CD8-positive, alpha-beta memory T cell (primary cell): ENCODE data around the gene GBP5. TPM values are rescaled to one million over a fixed set of nuclear protein-coding genes. Genes with fewer than 3 reads are reported as not detected.
A peak's percentile ranks its signal among the peaks of the same experiment; 100 is the strongest.

Experiments
- CTCF ChIA-PET: fragments of 350-600 bp; sonication (Branson Sonifier 250); formaldehyde crosslinking; loops from one replicate; lab custom pipeline; 2021; ENCODE audit warnings: antibody characterized with exemption; lab: Charles Lee
- POLR2A ChIA-PET: fragments of 350-600 bp; sonication (Branson Sonifier 250); formaldehyde crosslinking; loops from one replicate; lab custom pipeline; 2021; ENCODE audit warnings: antibody characterized with exemption; lab: Charles Lee
- DNase-seq, 5 donors: peaks; one replicate each; pipeline versions ENCODE4 v3.0.0 to v3.0.0-alpha.2; 2020 to 2022; ENCODE audit warnings: mixed read lengths in 1 of 5
- H3K27ac ChIP-seq: one replicate; pipeline ENCODE4 v1.7.0; 2013; ENCODE audit warnings: low read depth, mild to moderate bottlenecking, low read length, moderate library complexity
- H3K27me3 ChIP-seq: 2 replicates; pipeline ENCODE4 v1.7.0; 2013; ENCODE audit warnings: low read length, mild to moderate bottlenecking; ENCODE audit not compliant: insufficient read depth, poor library complexity, severe bottlenecking
- H3K36me3 ChIP-seq: 2 replicates; pipeline ENCODE4 v1.7.0; 2013; ENCODE audit warnings: mild to moderate bottlenecking, low read length, moderate library complexity; ENCODE audit not compliant: insufficient read depth
- H3K4me1 ChIP-seq: 2 replicates; pipeline ENCODE4 v1.7.0; 2013; ENCODE audit warnings: mild to moderate bottlenecking, low read length, moderate library complexity; ENCODE audit not compliant: insufficient read depth
- H3K4me3 ChIP-seq: 2 replicates; pipeline ENCODE4 v1.7.0; 2013; ENCODE audit warnings: mild to moderate bottlenecking, low read length
- H3K9me3 ChIP-seq: 2 replicates; pipeline ENCODE4 v1.7.0; 2013; ENCODE audit warnings: mild to moderate bottlenecking, low read length
- H3K27ac Mint-ChIP-seq, 8 donors: one replicate each; pipeline ENCODE4 v1.8.0; 2020 to 2021; ENCODE audit warnings: mixed read lengths in 8 of 8, mild to moderate bottlenecking in 6 of 8, inconsistent platforms in 3 of 8, moderate library complexity in 3 of 8
- H3K27me3 Mint-ChIP-seq, 2 donors: one replicate each; pipeline ENCODE4 v1.8.0; 2020 to 2021; ENCODE audit warnings: mixed read lengths in 2 of 2, mild to moderate bottlenecking in 1 of 2, moderate library complexity in 1 of 2
- H3K36me3 Mint-ChIP-seq, 3 donors: one replicate each; pipeline ENCODE4 v1.8.0; 2020 to 2021; ENCODE audit warnings: mixed read lengths in 3 of 3, inconsistent platforms in 1 of 3, mild to moderate bottlenecking in 1 of 3
- H3K4me1 Mint-ChIP-seq, 3 donors: one replicate each; pipeline ENCODE4 v1.8.0; 2020 to 2021; ENCODE audit warnings: mixed read lengths in 3 of 3, inconsistent platforms in 1 of 3, mild to moderate bottlenecking in 1 of 3
- H3K4me3 Mint-ChIP-seq, 7 donors: one replicate each; pipeline ENCODE4 v1.8.0; 2020 to 2021; ENCODE audit warnings: mixed read lengths in 7 of 7, mild to moderate bottlenecking in 6 of 7, moderate library complexity in 4 of 7, inconsistent platforms in 2 of 7
- H3K9me3 Mint-ChIP-seq, 5 donors: one replicate each; pipeline ENCODE4 v1.8.0; 2020 to 2022; ENCODE audit warnings: mixed read lengths in 5 of 5, mild to moderate bottlenecking in 3 of 5, moderate library complexity in 2 of 5, inconsistent platforms in 1 of 5
- polyA plus RNA-seq: library from polyadenylated mRNA; unstranded; fragments of 300-500 nt; fragmentation: Illumina TruSeq; gene quantifications from one replicate; pipeline ENCODE4 v1.2.3, GENCODE V29; 2021
- total RNA-seq, 2 experiments: library from RNA; stranded (reverse); gene quantifications; one replicate each; pipeline ENCODE4 v1.2.3, GENCODE V29; 2021

GBP5 gene
- total and polyA plus RNA-seq, 3 experiments from 2014 or later, result 67.2 to 180 (median 74.5) TPM

- POLR2A ChIA-PET, result no interaction called here
- peaks cover 83% of the 10 kb centered on the region for H3K4me1 ChIP-seq
- peak overlapping the region in 6 of 8 donors; percentile 37 to 98 (median 74) for H3K27ac Mint-ChIP-seq
- H3K27ac ChIP-seq, result no peak overlapping the region
- no peak overlapping the region for H3K4me3 ChIP-seq
- peak overlapping the region in 5 of 7 donors; percentile 7 to 67 (median 44) for H3K4me3 Mint-ChIP-seq
- peaks cover 82 to 96% (median 93%) of the 10 kb centered on the region in 3 donors for H3K4me1 Mint-ChIP-seq
- H3K36me3 Mint-ChIP-seq, result peaks cover 0 to 11% (median 3%) of the 10 kb centered on the region in 3 donors
- H3K27me3 ChIP-seq, result no peaks in the 10 kb centered on the region
- CTCF ChIA-PET, result no interaction called here
- DNase-seq, result no peak
- H3K36me3 ChIP-seq, result no peaks in the 10 kb centered on the region
- peaks cover 0 to 5% (median 0%) of the 10 kb centered on the region in 5 donors for H3K9me3 Mint-ChIP-seq
- H3K9me3 ChIP-seq, result no peaks in the 10 kb centered on the region
- no peaks in the 10 kb centered on the region for H3K27me3 Mint-ChIP-seq
Observed at GRCh38 chr1:89280766-89281165, 8.1 kb upstream of the GBP5 start.

GRCh38 chr1:89279011-89279466, 6.4 kb upstream of the GBP5 start:
- POLR2A ChIA-PET, result no interaction called here
- peaks cover 0 to 2% (median 2%) of the 10 kb centered on the region in 5 donors for H3K9me3 Mint-ChIP-seq
- peaks cover 0 to 9% (median 3%) of the 10 kb centered on the region in 3 donors for H3K36me3 Mint-ChIP-seq
- CTCF ChIA-PET, result interaction anchor here (1.4 to 2.7 kb wide), 3 partner anchors 32 to 193 kb away, joined by 4 to 10 read pairs (median 7); no protein-coding TSS in a partner anchor
- H3K4me3 ChIP-seq, result peak overlapping the region; percentile 37
- peaks cover 81% of the 10 kb centered on the region for H3K4me1 ChIP-seq
- H3K36me3 ChIP-seq, result no peaks in the 10 kb centered on the region
- H3K27me3 ChIP-seq, result no peaks in the 10 kb centered on the region
- H3K27me3 Mint-ChIP-seq, result no peaks in the 10 kb centered on the region
- peak in 3 of 5 donors; percentile 58 to 69 (median 69) for DNase-seq
- H3K4me3 Mint-ChIP-seq, result peak overlapping the region; percentile 9 to 80 (median 60)
- H3K27ac Mint-ChIP-seq, result peak overlapping the region; percentile 88 to 99 (median 97)
- peaks cover 82 to 96% (median 93%) of the 10 kb centered on the region in 3 donors for H3K4me1 Mint-ChIP-seq
- no peaks in the 10 kb centered on the region for H3K9me3 ChIP-seq
- peak overlapping the region; percentile 68 for H3K27ac ChIP-seq

GRCh38 chr1:89277725-89278124, 5.1 kb upstream of the GBP5 start:
- POLR2A ChIA-PET, result no interaction called here
- H3K9me3 ChIP-seq, result no peaks in the 10 kb centered on the region
- CTCF ChIA-PET, result interaction anchor here (1.4 to 2.7 kb wide), 4 partner anchors 33 to 192 kb away, joined by 4 to 10 read pairs (median 6); no protein-coding TSS in a partner anchor
- Mint-ChIP-seq H3K4me1 (peaks cover 79 to 92% (median 90%) of the 10 kb centered on the region in 3 donors), H3K9me3 (peaks cover 3 to 7% (median 5%) of the 10 kb centered on the region in 5 donors), H3K27ac (peak overlapping the region; percentile 57 to 98 (median 95)), H3K4me3 (peak overlapping the region in 6 of 7 donors; percentile 1 to 80 (median 55)), H3K36me3 (peaks cover 3 to 7% (median 5%) of the 10 kb centered on the region in 3 donors), H3K27me3 (no peaks in the 10 kb centered on the region)
- no peaks in the 10 kb centered on the region for H3K27me3 ChIP-seq
- H3K4me3 ChIP-seq, result no peak overlapping the region
- H3K36me3 ChIP-seq, result no peaks in the 10 kb centered on the region
- H3K27ac ChIP-seq, result peak overlapping the region; percentile 68
- DNase-seq, result peak in 2 of 5 donors; percentile 43 to 59
- peaks cover 71% of the 10 kb centered on the region for H3K4me1 ChIP-seq

- H3K9me3 Mint-ChIP-seq, result peaks cover 3 to 7% (median 5%) of the 10 kb centered on the region in 5 donors
- H3K4me3 Mint-ChIP-seq, result peak overlapping the region in 4 of 7 donors; percentile 9 to 29 (median 22)
- Histone ChIP-seq H3K4me3 (no peak overlapping the region), H3K9me3 (no peaks in the 10 kb centered on the region), H3K27ac (no peak overlapping the region), H3K36me3 (no peaks in the 10 kb centered on the region), H3K4me1 (peaks cover 68% of the 10 kb centered on the region), H3K27me3 (no peaks in the 10 kb centered on the region)
- H3K27ac Mint-ChIP-seq, result peak overlapping the region in 7 of 8 donors; percentile 66 to 99 (median 86)
- no peak for DNase-seq
- no peaks in the 10 kb centered on the region for H3K27me3 Mint-ChIP-seq
- H3K4me1 Mint-ChIP-seq, result peaks cover 74 to 87% (median 85%) of the 10 kb centered on the region in 3 donors
- ChIA-PET POLR2A (interaction anchor here (0.5 kb wide), 1 partner anchor 46 kb away, joined by 4 read pairs; no protein-coding TSS in a partner anchor), CTCF (interaction anchor here (0.7 to 3.9 kb wide), 10 partner anchors 9 to 277 kb away, joined by 3 to 13 read pairs (median 4); partner anchors contain the start of gene GBP4)
- H3K36me3 Mint-ChIP-seq, result peaks cover 7 to 14% (median 11%) of the 10 kb centered on the region in 3 donors
Observed at GRCh38 chr1:89276690-89277089, 4.0 kb upstream of the GBP5 start.

- DNase-seq, result peak in 1 of 5 donors; percentile 41
Observed at GRCh38 chr1:89274411-89274857, 1.8 kb upstream of the GBP5 start.

GRCh38 chr1:89273324-89273778, 691 bp upstream of the GBP5 start:
- Mint-ChIP-seq H3K4me3 (peak overlapping the region; percentile 98 to 100 (median 99)), H3K4me1 (peaks cover 60 to 84% (median 76%) of the 10 kb centered on the region in 3 donors), H3K36me3 (peaks cover 21 to 45% (median 34%) of the 10 kb centered on the region in 3 donors), H3K27me3 (no peaks in the 10 kb centered on the region), H3K9me3 (peaks cover 3 to 7% (median 5%) of the 10 kb centered on the region in 5 donors), H3K27ac (peak overlapping the region; percentile 93 to 98 (median 97))
- Histone ChIP-seq H3K9me3 (no peaks in the 10 kb centered on the region), H3K27me3 (no peaks in the 10 kb centered on the region), H3K4me1 (peaks cover 50% of the 10 kb centered on the region), H3K4me3 (no peak overlapping the region), H3K27ac (no peak overlapping the region), H3K36me3 (no peaks in the 10 kb centered on the region)
- CTCF ChIA-PET, result interaction anchor here (1.1 to 6.4 kb wide), 10 partner anchors 11 to 251 kb away, joined by 3 to 23 read pairs (median 6); partner anchors contain the start of genes GBP3 and GBP4
- POLR2A ChIA-PET, result interaction anchor here (0.6 to 3.3 kb wide), 7 partner anchors 12 to 252 kb away, joined by 3 to 19 read pairs (median 4); partner anchors contain the start of gene GBP2
- DNase-seq, result no peak

More at GRCh38 chr1:89274411-89274857, 1.8 kb upstream of the GBP5 start:
- peak overlapping the region; percentile 97 to 99 (median 98) for H3K27ac Mint-ChIP-seq
- CTCF ChIA-PET, result interaction anchor here (1.0 to 6.4 kb wide), 7 partner anchors 12 to 290 kb away, joined by 3 to 23 read pairs (median 11); partner anchors contain the start of genes GBP3 and GBP4
- peaks cover 14 to 35% (median 24%) of the 10 kb centered on the region in 3 donors for H3K36me3 Mint-ChIP-seq
- peaks cover 3 to 7% (median 5%) of the 10 kb centered on the region in 5 donors for H3K9me3 Mint-ChIP-seq
- peak overlapping the region; percentile 35 for H3K4me3 ChIP-seq
- H3K27me3 Mint-ChIP-seq, result no peaks in the 10 kb centered on the region
- no peaks in the 10 kb centered on the region for H3K27me3 ChIP-seq
- peaks cover 50% of the 10 kb centered on the region for H3K4me1 ChIP-seq
- H3K36me3 ChIP-seq, result no peaks in the 10 kb centered on the region
- no peaks in the 10 kb centered on the region for H3K9me3 ChIP-seq
- peaks cover 59 to 84% (median 77%) of the 10 kb centered on the region in 3 donors for H3K4me1 Mint-ChIP-seq
- H3K27ac ChIP-seq, result peak overlapping the region; percentile 41
- peak overlapping the region; percentile 83 to 91 (median 89) for H3K4me3 Mint-ChIP-seq
- POLR2A ChIA-PET, result interaction anchor here (0.7 to 3.3 kb wide), 3 partner anchors 12 to 148 kb away, joined by 3 to 19 read pairs (median 5); partner anchors contain the start of genes GBP2 and GBP4

- Histone ChIP-seq H3K36me3 (peaks cover 9% of the 10 kb centered on the region), H3K27ac (peak overlapping the region; percentile 39), H3K4me1 (peaks cover 43% of the 10 kb centered on the region), H3K4me3 (peak overlapping the region; percentile 61), H3K27me3 (no peaks in the 10 kb centered on the region), H3K9me3 (no peaks in the 10 kb centered on the region)
- H3K36me3 Mint-ChIP-seq, result peaks cover 37 to 63% (median 49%) of the 10 kb centered on the region in 3 donors
- POLR2A ChIA-PET, result interaction anchor here (0.8 to 2.0 kb wide), 5 partner anchors 10 to 145 kb away, joined by 3 to 9 read pairs (median 3); partner anchors contain the start of gene GBP2
- peak overlapping the region; percentile 93 to 98 (median 96) for H3K27ac Mint-ChIP-seq
- no peak for DNase-seq
- peak overlapping the region; percentile 98 to 100 (median 99) for H3K4me3 Mint-ChIP-seq
- H3K4me1 Mint-ChIP-seq, result peaks cover 61 to 83% (median 75%) of the 10 kb centered on the region in 3 donors
- H3K27me3 Mint-ChIP-seq, result no peaks in the 10 kb centered on the region
- CTCF ChIA-PET, result interaction anchor here (1.1 to 6.4 kb wide), 3 partner anchors 10 to 87 kb away, joined by 3 to 23 read pairs (median 6); no protein-coding TSS in a partner anchor
- peaks cover 3 to 7% (median 5%) of the 10 kb centered on the region in 5 donors for H3K9me3 Mint-ChIP-seq
Observed at GRCh38 chr1:89271341-89272015, 1.2 kb downstream of the GBP5 start.
